Thyroid gland (tissue), 4 donors: ENCODE data around the gene POPDC2. TPM values are rescaled to one million over a fixed set of nuclear protein-coding genes. Genes with fewer than 3 reads are reported as not detected.

Experiments used
- DNase-seq, 2 donors: peaks; one replicate each; pipeline ENCODE4 v3.0.0-alpha.2; 2019
- H3K27ac ChIP-seq, 3 donors: fragments of 200-600 bp; sonication (generic); 1 replicate in 2 of 3; 2 replicates in 1 of 3; pipeline ENCODE4 v1.5.1; 2016 to 2019; ENCODE audit warnings: mild to moderate bottlenecking in 1 of 3, moderate library complexity in 1 of 3
- H3K27me3 ChIP-seq: fragments of 200-600 bp; sonication (generic); one replicate; pipeline ENCODE4 v1.5.1; 2019
- H3K36me3 ChIP-seq, 2 donors: fragments of 200-600 bp; sonication (generic); one replicate each; pipeline ENCODE4 v1.5.1; 2016 to 2019
- H3K4me1 ChIP-seq, 2 donors: fragments of 200-600 bp; sonication (generic); one replicate each; pipeline ENCODE4 v1.5.1; 2017 to 2019
- H3K4me3 ChIP-seq, 3 donors: fragments of 200-600 bp; sonication (generic); replicated peaks in 1 of 3; 1 replicate in 2 of 3; 2 replicates in 1 of 3; pipeline ENCODE4 v1.5.1; 2016; ENCODE audit warnings: mild to moderate bottlenecking in 1 of 3
- H3K9me3 ChIP-seq: fragments of 200-600 bp; sonication (generic); one replicate; pipeline ENCODE4 v1.5.1; 2017
- POLR2A ChIP-seq, 2 donors: fragments of 450-650 bp; IDR thresholded peaks; one replicate each; pipeline ENCODE4 v1.6.1; 2017; ENCODE audit warnings: antibody characterized with exemption in 2 of 2, mild to moderate bottlenecking in 2 of 2, moderate library complexity in 1 of 2
- WGBS, 2 donors: methylation state at CpG; one replicate each; pipeline ENCODE4 v1.1.5; 2017; 5-methylcytosine and 5-hydroxymethylcytosine counted together
- intact Hi-C: fragments of 100-400 bp; cut with DNase I; formaldehyde crosslinking; loops from one replicate; pipeline ENCODE4 v1.15.1; 2023
- total RNA-seq, 4 donors: library from RNA; depleted of rRNA; stranded (reverse); fragments of >200 nt; gene quantifications; one replicate each; pipeline ENCODE4 v1.2.3, GENCODE V29; 2016
- TF ChIP-seq, protein P1 (sequence below), 6 experiments: fragments of 200-600 bp in 3 of 6; fragments of 450-650 bp in 3 of 6; sonication (generic) in 3 of 6; IDR thresholded peaks; one replicate each; pipeline ENCODE4 v1.5.1; 2016 to 2019; ENCODE audit warnings: antibody characterized with exemption in 6 of 6, mild to moderate bottlenecking in 2 of 6, inconsistent platforms in 1 of 6, moderate library complexity in 1 of 6

The POPDC2 gene
- total RNA-seq, 4 donors from 2014 or later = 1.9 to 5.4 (median 4.6) TPM

DNA sequence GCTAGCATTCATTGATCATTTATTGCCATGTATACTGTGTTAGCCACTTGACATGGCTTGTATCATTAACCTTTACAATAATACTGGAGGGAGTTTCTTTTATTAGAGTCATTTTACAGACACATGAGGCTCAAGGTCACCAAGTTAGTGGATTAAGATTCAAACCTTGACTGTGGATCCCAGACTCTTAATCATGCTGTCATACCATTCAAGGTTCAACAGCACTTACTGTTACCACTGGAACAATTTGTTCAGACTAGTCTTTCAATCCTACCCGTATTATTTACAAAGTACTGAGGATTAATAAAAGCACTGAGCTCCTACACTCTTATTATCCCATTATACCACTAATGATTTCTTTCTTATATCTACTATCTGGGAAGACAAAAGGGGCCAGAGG lies 15.6 kb upstream of the POPDC2 start:
- H3K9me3 ChIP-seq = no peaks in the 10 kb centered on the region
- H3K4me3 ChIP-seq = peak overlapping the region in 1 of 3 donors; percentile 60
- TF ChIP-seq, protein P1, sequence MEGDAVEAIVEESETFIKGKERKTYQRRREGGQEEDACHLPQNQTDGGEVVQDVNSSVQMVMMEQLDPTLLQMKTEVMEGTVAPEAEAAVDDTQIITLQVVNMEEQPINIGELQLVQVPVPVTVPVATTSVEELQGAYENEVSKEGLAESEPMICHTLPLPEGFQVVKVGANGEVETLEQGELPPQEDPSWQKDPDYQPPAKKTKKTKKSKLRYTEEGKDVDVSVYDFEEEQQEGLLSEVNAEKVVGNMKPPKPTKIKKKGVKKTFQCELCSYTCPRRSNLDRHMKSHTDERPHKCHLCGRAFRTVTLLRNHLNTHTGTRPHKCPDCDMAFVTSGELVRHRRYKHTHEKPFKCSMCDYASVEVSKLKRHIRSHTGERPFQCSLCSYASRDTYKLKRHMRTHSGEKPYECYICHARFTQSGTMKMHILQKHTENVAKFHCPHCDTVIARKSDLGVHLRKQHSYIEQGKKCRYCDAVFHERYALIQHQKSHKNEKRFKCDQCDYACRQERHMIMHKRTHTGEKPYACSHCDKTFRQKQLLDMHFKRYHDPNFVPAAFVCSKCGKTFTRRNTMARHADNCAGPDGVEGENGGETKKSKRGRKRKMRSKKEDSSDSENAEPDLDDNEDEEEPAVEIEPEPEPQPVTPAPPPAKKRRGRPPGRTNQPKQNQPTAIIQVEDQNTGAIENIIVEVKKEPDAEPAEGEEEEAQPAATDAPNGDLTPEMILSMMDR (IDR thresholded peaks at IDR 0.05) = no peak
- TF ChIP-seq POLR2A (IDR thresholded peaks at IDR 0.05) = no peak
- no peak for DNase-seq
- intact Hi-C loops = loop anchor here (10.0 kb wide), 1 partner anchor 181 kb away; the partner anchor contains the start of gene TIMMDC1
- 49% methylated on average over 1 of the region's 1 CpG for WGBS, 2 donors
- no peaks in the 10 kb centered on the region for H3K27me3 ChIP-seq
- peak overlapping the region; percentile 84 to 93 (median 90) for H3K27ac ChIP-seq
- H3K36me3 ChIP-seq = peaks cover 12 to 32% of the 10 kb centered on the region in 2 donors
- peaks cover 11 to 16% of the 10 kb centered on the region in 2 donors for H3K4me1 ChIP-seq

DNA sequence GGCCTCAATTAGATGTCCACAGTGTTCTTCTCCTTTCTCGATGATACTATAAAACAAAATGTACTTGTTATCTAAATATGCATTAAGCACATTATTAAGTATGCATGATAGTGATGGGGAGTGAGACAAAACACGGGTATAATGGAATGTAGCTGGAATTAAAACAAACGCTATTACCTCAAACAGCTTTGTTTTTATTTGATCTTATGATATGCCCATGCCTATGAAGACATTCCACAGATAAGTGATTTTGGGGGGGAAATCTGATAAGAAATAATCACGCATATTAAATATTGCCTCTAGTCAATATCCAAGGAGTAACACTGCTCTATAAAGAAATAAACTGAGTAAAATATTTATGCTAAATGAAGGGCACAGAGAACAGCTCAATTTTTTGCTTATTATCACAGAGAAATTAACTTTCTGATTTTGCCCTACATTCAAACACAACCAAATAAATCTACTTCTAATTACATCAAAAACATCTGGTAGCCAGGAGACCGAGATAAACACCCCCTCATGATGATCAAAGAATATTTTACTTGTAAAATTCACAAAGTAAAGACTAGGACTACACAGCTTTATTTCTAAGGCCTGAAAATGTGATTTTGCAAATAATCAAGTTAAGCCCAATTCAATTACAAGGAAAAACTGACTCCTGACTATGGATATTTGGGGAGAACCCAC lies 14.9 kb upstream of the POPDC2 start:
- no peak for TF ChIP-seq POLR2A (IDR thresholded peaks at IDR 0.05)
- TF ChIP-seq, protein P1 (IDR thresholded peaks at IDR 0.05) = no peak
- Histone ChIP-seq H3K27ac (peak overlapping the region in 1 of 3 donors; percentile 84), H3K4me1 (peaks cover 11 to 16% of the 10 kb centered on the region in 2 donors), H3K9me3 (no peaks in the 10 kb centered on the region), H3K27me3 (no peaks in the 10 kb centered on the region), H3K36me3 (peaks cover 12 to 32% of the 10 kb centered on the region in 2 donors), H3K4me3 (no peak overlapping the region)
- 85 to 87% methylated on average over 5 of the region's 5 CpGs for WGBS, 2 donors
- intact Hi-C loops = loop anchor here (10.0 kb wide), 1 partner anchor 181 kb away; the partner anchor contains the start of gene TIMMDC1
- DNase-seq = no peak

DNA sequence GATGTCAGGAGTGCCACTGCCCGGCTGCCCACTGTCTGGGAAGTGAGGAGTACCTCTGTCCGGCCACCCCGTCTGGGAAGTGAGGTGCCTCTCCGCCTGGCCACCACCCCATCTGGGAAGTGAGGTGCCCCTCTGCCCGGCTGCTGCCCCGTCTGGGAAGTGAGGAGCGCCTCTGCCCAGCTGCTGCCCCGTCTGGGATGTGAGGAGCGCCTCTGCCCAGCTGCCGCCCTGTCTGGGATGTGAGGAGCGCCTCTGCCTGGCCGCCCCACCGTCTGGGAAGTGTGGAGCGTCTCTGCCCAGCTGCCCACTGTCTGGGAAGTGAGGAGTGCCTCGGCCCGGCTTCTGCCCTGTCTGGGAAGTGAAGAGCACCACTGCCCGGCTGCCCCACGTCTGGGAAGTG lies 13.5 kb upstream of the POPDC2 start:
- Histone ChIP-seq H3K27me3 (no peaks in the 10 kb centered on the region), H3K4me1 (peaks cover 16 to 22% of the 10 kb centered on the region in 2 donors), H3K9me3 (no peaks in the 10 kb centered on the region), H3K27ac (no peak overlapping the region), H3K4me3 (no peak overlapping the region), H3K36me3 (peaks cover 12 to 33% of the 10 kb centered on the region in 2 donors)
- WGBS, 2 donors = 81 to 93% methylated on average over 8 to 17 of the region's 18 CpGs
- DNase-seq = no peak
- TF ChIP-seq POLR2A (IDR thresholded peaks at IDR 0.05) = no peak
- TF ChIP-seq, protein P1 (IDR thresholded peaks at IDR 0.05) = no peak
- intact Hi-C loops = loop anchor here (10.0 kb wide), 1 partner anchor 179 kb away; the partner anchor contains the start of gene TIMMDC1

DNA sequence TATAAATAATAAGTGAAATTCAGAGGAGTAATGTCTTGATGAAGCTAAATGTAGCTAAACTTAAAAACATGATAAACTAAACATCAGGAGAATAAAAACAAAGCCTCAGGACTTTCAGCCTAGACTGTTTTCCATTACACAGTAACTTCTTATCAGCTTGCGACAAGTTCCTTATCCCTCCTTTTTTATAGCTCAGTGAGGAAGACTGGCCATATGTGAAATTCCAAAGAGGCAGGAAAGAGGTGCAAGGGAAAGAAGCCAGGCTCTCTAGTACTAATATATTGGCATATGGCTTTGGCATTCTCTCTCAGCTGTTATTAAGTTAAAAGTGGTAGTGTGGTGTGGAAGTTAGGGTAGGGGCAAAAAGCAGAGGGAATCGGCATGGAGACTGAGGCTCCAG lies 12.4 kb upstream of the POPDC2 start:
- Histone ChIP-seq H3K36me3 (peaks cover 12 to 36% of the 10 kb centered on the region in 2 donors), H3K9me3 (no peaks in the 10 kb centered on the region), H3K27ac (no peak overlapping the region), H3K4me1 (peaks cover 16 to 20% of the 10 kb centered on the region in 2 donors), H3K4me3 (no peak overlapping the region), H3K27me3 (no peaks in the 10 kb centered on the region)
- TF ChIP-seq, protein P1 (IDR thresholded peaks at IDR 0.05) = no peak
- no peak for TF ChIP-seq POLR2A (IDR thresholded peaks at IDR 0.05)
- intact Hi-C loops = loop anchor here (10.0 kb wide), 1 partner anchor 178 kb away; the partner anchor contains the start of gene TIMMDC1
- 95 to 98% methylated on average over 2 of the region's 2 CpGs for WGBS, 2 donors
- DNase-seq = no peak
